ENCODE data around the gene STX7. TPM values are rescaled to one million over a fixed set of nuclear protein-coding genes. Genes with fewer than 3 reads are reported as not detected.
"Not testable (repeated sequence)": the region's sequence is repeated elsewhere in the genome, so short reads cannot be mapped to it uniquely, and the experiment has no call there.

Gene STX7
- total and polyA plus RNA-seq, 3 donors from 2014 or later: 12.7 to 18.8 (median 16.2) TPM

GRCh38 chr6:132548746-132549463, 36.0 kb upstream of the STX7 start:
- H3K36me3 ChIP-seq (ENCODE audit: low read depth, missing control alignments): no peaks in the 10 kb centered on the region
- WGBS, 2 donors: 82 to 90% methylated on average over 4 of the region's 4 CpGs
- no peak overlapping the region for H3K4me3 ChIP-seq
- no peak for DNase-seq
- H3K27ac ChIP-seq: no peak overlapping the region
- H3K9me3 ChIP-seq: no peaks in the 10 kb centered on the region
- H3K27me3 ChIP-seq: no peaks in the 10 kb centered on the region
- TF ChIP-seq CTCF (IDR thresholded peaks at IDR 0.05) (no peak), POLR2A (IDR thresholded peaks at IDR 0.05) (no peak)
- intact Hi-C loops (cut with DNase I; ENCODE audit: low total_unique reads): no loop called here
- H3K4me1 ChIP-seq: no peaks in the 10 kb centered on the region

DNA sequence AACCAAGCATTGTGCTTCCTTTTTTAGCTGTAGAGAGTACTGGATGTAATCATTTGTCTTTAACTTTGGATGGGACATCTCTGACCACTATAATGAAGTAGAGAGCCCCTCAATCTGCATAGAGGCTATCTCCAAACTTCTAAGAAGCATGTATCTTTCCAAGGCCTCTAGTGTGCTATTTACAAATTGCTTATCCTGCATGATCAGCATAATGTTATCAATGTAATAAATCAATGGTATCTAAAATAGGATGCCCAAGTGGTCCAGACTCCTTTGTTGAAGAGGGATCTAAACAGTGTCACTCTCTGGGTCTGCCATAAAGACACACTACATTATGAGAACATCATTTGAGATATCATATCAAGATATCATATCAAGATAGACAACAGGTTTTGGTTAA, 31.9 kb upstream of the STX7 start:
- no peak for TF ChIP-seq POLR2A (IDR thresholded peaks at IDR 0.05)
- Histone ChIP-seq H3K4me1 (no peaks in the 10 kb centered on the region), H3K27ac (no peak overlapping the region), H3K36me3 (ENCODE audit: low read depth, missing control alignments) (no peaks in the 10 kb centered on the region), H3K4me3 (no peak overlapping the region), H3K9me3 (no peaks in the 10 kb centered on the region), H3K27me3 (no peaks in the 10 kb centered on the region)
- DNase-seq: no peak
- intact Hi-C loops (cut with DNase I; ENCODE audit: low total_unique reads): no loop called here

GRCh38 chr6:132537977-132538376, 25.1 kb upstream of the STX7 start, which contains the start of gene TAAR9:
TAAR9 (plus strand) TSS chr6:132538277; CDS start chr6:132538290, 13 bp downstream.
- no peak within 1 kb of the TSS for H3K4me3 ChIP-seq
- no peaks in the 10 kb centered on the region for H3K9me3 ChIP-seq
- no peaks in the 10 kb centered on the region for H3K27me3 ChIP-seq
- H3K4me1 ChIP-seq: no peaks in the 10 kb centered on the region
- no peak for TF ChIP-seq POLR2A (IDR thresholded peaks at IDR 0.05)
- TF ChIP-seq CTCF (IDR thresholded peaks at IDR 0.05): no peak
- intact Hi-C loops (cut with DNase I; ENCODE audit: low total_unique reads): no loop called here
- H3K36me3 ChIP-seq (ENCODE audit: low read depth, missing control alignments): no peaks in the 10 kb centered on the region
- no peak within 1 kb of the TSS for H3K27ac ChIP-seq
- no peak for DNase-seq
- 74 to 83% methylated on average over 4 of the region's 4 CpGs for WGBS, 2 donors

DNA sequence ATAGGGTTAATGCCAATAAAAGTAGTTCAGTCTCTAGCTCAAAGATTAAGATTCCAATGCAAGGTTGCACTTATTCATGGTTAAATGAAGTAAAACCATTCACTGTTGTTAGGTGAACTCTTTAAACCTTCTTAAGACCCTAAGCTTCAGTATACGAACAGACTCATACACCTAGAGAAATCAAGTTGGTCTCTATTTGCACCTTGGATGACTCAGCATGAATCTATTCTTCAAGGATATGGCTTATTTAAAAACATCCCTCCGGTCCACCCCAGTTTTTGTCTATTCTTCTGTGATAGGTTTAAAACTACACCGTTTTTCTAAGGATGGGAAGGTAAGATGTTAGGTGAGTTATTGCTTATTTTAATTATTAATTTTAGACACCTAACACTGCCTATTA, 24.2 kb upstream of the STX7 start:
- DNase-seq: no peak
- WGBS, 2 donors: 94 to 96% methylated on average over 3 of the region's 3 CpGs

GRCh38 chr6:132534546-132534945, 21.6 kb upstream of the STX7 start:
- H3K4me3 ChIP-seq; H3K27me3 ChIP-seq; H3K36me3 ChIP-seq (ENCODE audit: low read depth, missing control alignments); DNase-seq; H3K27ac ChIP-seq; intact Hi-C loops (cut with DNase I; ENCODE audit: low total_unique reads); H3K4me1 ChIP-seq; H3K9me3 ChIP-seq: not testable (repeated sequence)
- WGBS, 2 donors: 84 to 91% methylated on average over 2 of the region's 2 CpGs

More for the DNA sequence above, 24.2 kb upstream of the STX7 start:
- no peaks in the 10 kb centered on the region for H3K36me3 ChIP-seq (ENCODE audit: low read depth, missing control alignments)
- no peaks in the 10 kb centered on the region for H3K9me3 ChIP-seq
- H3K4me3 ChIP-seq: no peak overlapping the region
- no peak overlapping the region for H3K27ac ChIP-seq
- H3K4me1 ChIP-seq: no peaks in the 10 kb centered on the region
- no peaks in the 10 kb centered on the region for H3K27me3 ChIP-seq
- no peak for TF ChIP-seq POLR2A (IDR thresholded peaks at IDR 0.05)
- TF ChIP-seq CTCF (IDR thresholded peaks at IDR 0.05): no peak
- intact Hi-C loops (cut with DNase I; ENCODE audit: low total_unique reads): no loop called here

All from testis (tissue), 3 donors.